ENCODE measurements around the gene SYCE1L. TPM values are rescaled to one million over a fixed set of nuclear protein-coding genes. Genes with fewer than 3 reads are reported as not detected.

Gene SYCE1L
- polyA plus RNA-seq, 2 of the 4 experiments (the other 2 are of a cell fraction): 1.4 to 6.6 TPM

- H3K27ac ChIP-seq: no peak overlapping the region
- FAIRE-seq (no peak), ATAC-seq (no peak), DNase-seq (ENCODE audit: low read depth in 1 of 2, low spot score in 1 of 2) (no peak)
- 55% methylated on average over 11 of the region's 11 CpGs for WGBS (ENCODE audit: missing lambda C conversion rate)
- TF ChIP-seq PBX3 (IDR thresholded peaks at IDR 0.05) (no peak), MYC (IDR thresholded peaks at IDR 0.05; ENCODE audit: borderline replicate concordance, low read length) (no peak), NPAS2 (CRISPR knock-in tag; IDR thresholded peaks at IDR 0.05; ENCODE audit: borderline replicate concordance) (no peak), FOSL2 (IDR thresholded peaks at IDR 0.05) (no peak), FOSL2 (CRISPR knock-in tag; IDR thresholded peaks at IDR 0.05) (no peak)
- TF ChIP-seq, protein P1, sequence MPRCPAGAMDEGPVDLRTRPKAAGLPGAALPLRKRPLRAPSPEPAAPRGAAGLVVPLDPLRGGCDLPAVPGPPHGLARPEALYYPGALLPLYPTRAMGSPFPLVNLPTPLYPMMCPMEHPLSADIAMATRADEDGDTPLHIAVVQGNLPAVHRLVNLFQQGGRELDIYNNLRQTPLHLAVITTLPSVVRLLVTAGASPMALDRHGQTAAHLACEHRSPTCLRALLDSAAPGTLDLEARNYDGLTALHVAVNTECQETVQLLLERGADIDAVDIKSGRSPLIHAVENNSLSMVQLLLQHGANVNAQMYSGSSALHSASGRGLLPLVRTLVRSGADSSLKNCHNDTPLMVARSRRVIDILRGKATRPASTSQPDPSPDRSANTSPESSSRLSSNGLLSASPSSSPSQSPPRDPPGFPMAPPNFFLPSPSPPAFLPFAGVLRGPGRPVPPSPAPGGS (IDR thresholded peaks at IDR 0.05): no peak
- TF ChIP-seq, protein P2, sequence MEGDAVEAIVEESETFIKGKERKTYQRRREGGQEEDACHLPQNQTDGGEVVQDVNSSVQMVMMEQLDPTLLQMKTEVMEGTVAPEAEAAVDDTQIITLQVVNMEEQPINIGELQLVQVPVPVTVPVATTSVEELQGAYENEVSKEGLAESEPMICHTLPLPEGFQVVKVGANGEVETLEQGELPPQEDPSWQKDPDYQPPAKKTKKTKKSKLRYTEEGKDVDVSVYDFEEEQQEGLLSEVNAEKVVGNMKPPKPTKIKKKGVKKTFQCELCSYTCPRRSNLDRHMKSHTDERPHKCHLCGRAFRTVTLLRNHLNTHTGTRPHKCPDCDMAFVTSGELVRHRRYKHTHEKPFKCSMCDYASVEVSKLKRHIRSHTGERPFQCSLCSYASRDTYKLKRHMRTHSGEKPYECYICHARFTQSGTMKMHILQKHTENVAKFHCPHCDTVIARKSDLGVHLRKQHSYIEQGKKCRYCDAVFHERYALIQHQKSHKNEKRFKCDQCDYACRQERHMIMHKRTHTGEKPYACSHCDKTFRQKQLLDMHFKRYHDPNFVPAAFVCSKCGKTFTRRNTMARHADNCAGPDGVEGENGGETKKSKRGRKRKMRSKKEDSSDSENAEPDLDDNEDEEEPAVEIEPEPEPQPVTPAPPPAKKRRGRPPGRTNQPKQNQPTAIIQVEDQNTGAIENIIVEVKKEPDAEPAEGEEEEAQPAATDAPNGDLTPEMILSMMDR (IDR thresholded peaks at IDR 0.05): no peak
- no peak overlapping the region for H3K4me2 ChIP-seq
- H3K9me3 ChIP-seq: no peaks in the 10 kb centered on the region
- ChIA-PET CTCF (interaction anchor here (0.9 to 18.1 kb wide), 11 partner anchors 12 to 739 kb away, joined by 3 to 475 read pairs (median 5); no protein-coding TSS in a partner anchor), POLR2A (no interaction called here)
- no peak overlapping the region for H3K4me3 ChIP-seq
- H3K4me1 ChIP-seq: peaks cover 9% of the 10 kb centered on the region; the same call in 2 of the 3 replicates
Measured at GRCh38 chr16:77234611-77235010, 35.4 kb downstream of the SYCE1L start.

GRCh38 chr16:77236063-77236511 is 36.9 kb downstream of the SYCE1L start:
- FAIRE-seq (peak; percentile 92), DNase-seq (ENCODE audit: low read depth in 1 of 2, low spot score in 1 of 2) (peak; percentile 60 to 84), ATAC-seq (peak; percentile 94 to 97)
- H3K27ac ChIP-seq: peak overlapping the region; percentile 57 to 68; a peak in 4 of 6 replicates
- peaks cover 9% of the 10 kb centered on the region; the same call in 2 of the 3 replicates for H3K4me1 ChIP-seq
- peak overlapping the region; percentile 71 for H3K4me2 ChIP-seq
- H3K9me3 ChIP-seq: no peaks in the 10 kb centered on the region
- no peak overlapping the region for H3K4me3 ChIP-seq
- ChIA-PET POLR2A (interaction anchor here (1.0 kb wide), 1 partner anchor 347 kb away, joined by 3 read pairs; no protein-coding TSS in a partner anchor), CTCF (interaction anchor here (0.6 to 18.1 kb wide), 81 partner anchors 8 to 867 kb away, joined by 3 to 475 read pairs (median 4); partner anchors contain the start of gene ADAMTS18)
- 2% methylated on average over 18 of the region's 21 CpGs for WGBS (ENCODE audit: missing lambda C conversion rate)
- TF ChIP-seq, protein P2 (IDR thresholded peaks at IDR 0.05): peak; percentile 100
- no peak for TF ChIP-seq RFX5 (IDR thresholded peaks at IDR 0.05)
- TF ChIP-seq HOXB13 (CRISPR knock-in tag; IDR thresholded peaks at IDR 0.05; ENCODE audit: low read depth): peak; percentile 35; the same call in 1 of the 2 replicates
- no peak for TF ChIP-seq NR3C1 (IDR thresholded peaks at IDR 0.05)
- peak; percentile 15 for TF ChIP-seq ZFP36 (IDR thresholded peaks at IDR 0.05; ENCODE audit: borderline replicate concordance, partially characterized antibody)
- no peak for TF ChIP-seq GATA3 (IDR thresholded peaks at IDR 0.05; ENCODE audit: borderline replicate concordance)
- TF ChIP-seq FOSL2 (IDR thresholded peaks at IDR 0.05): no peak
- peak; percentile 6; the same call in 1 of the 2 replicates for TF ChIP-seq FOSL2 (CRISPR knock-in tag; IDR thresholded peaks at IDR 0.05)
- no peak for TF ChIP-seq ELK1 (IDR thresholded peaks at IDR 0.05; ENCODE audit: low read depth, low read length)
- TF ChIP-seq, protein P3, sequence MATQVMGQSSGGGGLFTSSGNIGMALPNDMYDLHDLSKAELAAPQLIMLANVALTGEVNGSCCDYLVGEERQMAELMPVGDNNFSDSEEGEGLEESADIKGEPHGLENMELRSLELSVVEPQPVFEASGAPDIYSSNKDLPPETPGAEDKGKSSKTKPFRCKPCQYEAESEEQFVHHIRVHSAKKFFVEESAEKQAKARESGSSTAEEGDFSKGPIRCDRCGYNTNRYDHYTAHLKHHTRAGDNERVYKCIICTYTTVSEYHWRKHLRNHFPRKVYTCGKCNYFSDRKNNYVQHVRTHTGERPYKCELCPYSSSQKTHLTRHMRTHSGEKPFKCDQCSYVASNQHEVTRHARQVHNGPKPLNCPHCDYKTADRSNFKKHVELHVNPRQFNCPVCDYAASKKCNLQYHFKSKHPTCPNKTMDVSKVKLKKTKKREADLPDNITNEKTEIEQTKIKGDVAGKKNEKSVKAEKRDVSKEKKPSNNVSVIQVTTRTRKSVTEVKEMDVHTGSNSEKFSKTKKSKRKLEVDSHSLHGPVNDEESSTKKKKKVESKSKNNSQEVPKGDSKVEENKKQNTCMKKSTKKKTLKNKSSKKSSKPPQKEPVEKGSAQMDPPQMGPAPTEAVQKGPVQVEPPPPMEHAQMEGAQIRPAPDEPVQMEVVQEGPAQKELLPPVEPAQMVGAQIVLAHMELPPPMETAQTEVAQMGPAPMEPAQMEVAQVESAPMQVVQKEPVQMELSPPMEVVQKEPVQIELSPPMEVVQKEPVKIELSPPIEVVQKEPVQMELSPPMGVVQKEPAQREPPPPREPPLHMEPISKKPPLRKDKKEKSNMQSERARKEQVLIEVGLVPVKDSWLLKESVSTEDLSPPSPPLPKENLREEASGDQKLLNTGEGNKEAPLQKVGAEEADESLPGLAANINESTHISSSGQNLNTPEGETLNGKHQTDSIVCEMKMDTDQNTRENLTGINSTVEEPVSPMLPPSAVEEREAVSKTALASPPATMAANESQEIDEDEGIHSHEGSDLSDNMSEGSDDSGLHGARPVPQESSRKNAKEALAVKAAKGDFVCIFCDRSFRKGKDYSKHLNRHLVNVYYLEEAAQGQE (IDR thresholded peaks at IDR 0.05): no peak
- peak; percentile 80 for TF ChIP-seq MAX (IDR thresholded peaks at IDR 0.05)
- TF ChIP-seq HEYL (CRISPR knock-in tag; IDR thresholded peaks at IDR 0.05): no peak
- TF ChIP-seq, protein P4, sequence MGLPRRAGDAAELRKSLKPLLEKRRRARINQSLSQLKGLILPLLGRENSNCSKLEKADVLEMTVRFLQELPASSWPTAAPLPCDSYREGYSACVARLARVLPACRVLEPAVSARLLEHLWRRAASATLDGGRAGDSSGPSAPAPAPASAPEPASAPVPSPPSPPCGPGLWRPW (IDR thresholded peaks at IDR 0.05): no peak
- no peak for TF ChIP-seq NFE2L2 (conservative IDR thresholded peaks at IDR 0.05; ENCODE audit: low read length)
- TF ChIP-seq FOXS1 (CRISPR knock-in tag; IDR thresholded peaks at IDR 0.05): no peak
- no peak for TF ChIP-seq CBX2 (IDR thresholded peaks at IDR 0.05; ENCODE audit: borderline replicate concordance, low read depth)
- TF ChIP-seq PHF8 (IDR thresholded peaks at IDR 0.05; ENCODE audit: borderline replicate concordance, low read depth): no peak
- TF ChIP-seq SMC3 (IDR thresholded peaks at IDR 0.05): peak; percentile 100
- TF ChIP-seq JUN (IDR thresholded peaks at IDR 0.05): peak in 1 of 2 experiments; percentile 20; a peak in 1 of 5 replicates
- TF ChIP-seq CBX8 (IDR thresholded peaks at IDR 0.05): no peak
- no peak for TF ChIP-seq EP300 (IDR thresholded peaks at IDR 0.05)

Data from A549 (cell line).